Brain microvascular endothelial cell (primary cell): ENCODE results near the gene HS6ST3.

Source experiments
- DNase-seq: peaks from one replicate; pipeline ENCODE4 v3.0.0-alpha.2; 2020
- H3K27ac ChIP-seq: fragments of 250-450 bp; sonication (Bioruptor Pico); 2 replicates; pipeline ENCODE4 v1.5.1; 2020; ENCODE audit warnings: mild to moderate bottlenecking, moderate library complexity
- H3K27me3 ChIP-seq: fragments of 250-450 bp; sonication (Bioruptor Pico); replicated peaks from 2 replicates; pipeline ENCODE4 v1.5.1; 2020; ENCODE audit warnings: mild to moderate bottlenecking
- H3K36me3 ChIP-seq: fragments of 250-450 bp; sonication (Bioruptor Pico); replicated peaks from 2 replicates; pipeline ENCODE4 v1.5.1; 2020; ENCODE audit warnings: mild to moderate bottlenecking
- H3K4me3 ChIP-seq: 2 replicates; pipeline ENCODE4 v1.5.1; 2011; ENCODE audit warnings: low read depth, mild to moderate bottlenecking, control low read depth, low read length, moderate library complexity
- in situ Hi-C: cut with HindIII; loops from 2 replicates; pipeline ENCODE4 v1.10.0; 2017; ENCODE audit warnings: low sequenced_read_pairs, low pct_ligation_motif_present
- TF ChIP-seq, protein P1 (sequence below): IDR thresholded peaks from 2 replicates; pipeline ENCODE4 v1.5.1; 2011; ENCODE audit warnings: low read depth, mild to moderate bottlenecking, moderate library complexity, low read length, control low read depth, inconsistent platforms; ENCODE audit errors: missing control alignments

HS6ST3 gene

DNA sequence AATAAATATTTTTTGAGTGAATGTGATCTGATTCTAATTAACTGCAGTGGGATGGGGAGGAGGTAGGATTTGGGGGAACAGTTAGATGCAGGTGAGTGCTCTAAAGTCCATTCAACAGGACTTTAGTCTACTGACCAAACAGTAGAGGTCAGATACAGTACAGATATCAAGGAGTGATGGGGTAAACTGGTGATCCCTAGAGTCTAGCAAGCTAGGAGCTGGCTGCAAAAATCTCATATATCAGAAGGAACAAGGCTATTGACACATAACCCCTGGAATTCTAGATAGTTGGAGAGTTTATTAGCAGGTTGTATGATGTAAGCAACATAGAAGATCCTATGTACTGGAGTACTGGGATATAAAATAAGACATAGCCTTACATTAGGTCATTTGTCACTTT, 131.6 kb downstream of the HS6ST3 start:
- Histone ChIP-seq H3K27me3 (no peaks in the 10 kb centered on the region), H3K36me3 (no peaks in the 10 kb centered on the region), H3K4me3 (no peak overlapping the region), H3K27ac (no peak overlapping the region)
- no peak for DNase-seq
- in situ Hi-C loops: no loop called here
- TF ChIP-seq, protein P1, sequence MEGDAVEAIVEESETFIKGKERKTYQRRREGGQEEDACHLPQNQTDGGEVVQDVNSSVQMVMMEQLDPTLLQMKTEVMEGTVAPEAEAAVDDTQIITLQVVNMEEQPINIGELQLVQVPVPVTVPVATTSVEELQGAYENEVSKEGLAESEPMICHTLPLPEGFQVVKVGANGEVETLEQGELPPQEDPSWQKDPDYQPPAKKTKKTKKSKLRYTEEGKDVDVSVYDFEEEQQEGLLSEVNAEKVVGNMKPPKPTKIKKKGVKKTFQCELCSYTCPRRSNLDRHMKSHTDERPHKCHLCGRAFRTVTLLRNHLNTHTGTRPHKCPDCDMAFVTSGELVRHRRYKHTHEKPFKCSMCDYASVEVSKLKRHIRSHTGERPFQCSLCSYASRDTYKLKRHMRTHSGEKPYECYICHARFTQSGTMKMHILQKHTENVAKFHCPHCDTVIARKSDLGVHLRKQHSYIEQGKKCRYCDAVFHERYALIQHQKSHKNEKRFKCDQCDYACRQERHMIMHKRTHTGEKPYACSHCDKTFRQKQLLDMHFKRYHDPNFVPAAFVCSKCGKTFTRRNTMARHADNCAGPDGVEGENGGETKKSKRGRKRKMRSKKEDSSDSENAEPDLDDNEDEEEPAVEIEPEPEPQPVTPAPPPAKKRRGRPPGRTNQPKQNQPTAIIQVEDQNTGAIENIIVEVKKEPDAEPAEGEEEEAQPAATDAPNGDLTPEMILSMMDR: no peak

DNA sequence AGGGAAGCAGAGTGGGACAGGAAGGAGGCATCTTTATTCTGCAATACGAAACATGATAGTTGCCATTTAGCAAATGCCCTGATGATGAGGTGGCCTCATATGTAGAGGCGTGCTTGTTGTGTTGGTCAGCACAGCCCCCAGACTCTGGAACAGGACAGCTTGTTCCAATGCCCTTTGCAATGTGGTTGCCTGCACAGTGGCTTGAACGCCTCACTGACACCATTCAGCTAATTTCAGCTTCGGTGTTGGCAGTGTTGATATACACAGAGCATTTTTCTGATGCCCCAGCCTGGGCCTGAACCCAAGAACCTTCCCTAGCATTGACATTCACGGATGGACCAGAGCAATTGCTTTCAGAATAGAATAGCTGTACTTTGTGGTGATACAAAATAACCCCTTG, 133.3 kb downstream of the HS6ST3 start:
- no peaks in the 10 kb centered on the region for H3K36me3 ChIP-seq
- TF ChIP-seq, protein P1: no peak
- no peak overlapping the region for H3K4me3 ChIP-seq
- no peak for DNase-seq
- no peak overlapping the region for H3K27ac ChIP-seq
- in situ Hi-C loops: no loop called here
- no peaks in the 10 kb centered on the region for H3K27me3 ChIP-seq

DNA sequence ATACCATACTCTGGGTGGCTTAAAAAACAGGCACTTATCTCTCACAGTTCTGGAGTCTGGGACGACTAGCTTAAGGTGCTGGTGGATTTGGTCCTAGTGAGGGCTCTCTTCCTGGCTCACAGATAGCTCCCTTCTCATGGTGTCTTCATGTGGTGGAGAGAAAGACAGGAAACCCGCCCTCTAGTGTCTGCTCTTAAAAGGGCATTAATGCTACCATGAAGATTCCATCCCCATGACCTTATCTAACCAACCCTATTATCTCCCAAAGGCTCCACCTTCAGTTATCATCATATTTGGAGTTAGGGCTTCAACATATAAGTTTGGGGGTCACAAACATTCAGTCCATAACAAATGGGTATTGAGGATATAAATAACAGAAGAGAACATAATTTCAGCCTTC, 139.4 kb downstream of the HS6ST3 start:
- TF ChIP-seq, protein P1: peak; percentile 38
- DNase-seq: peak; percentile 7
- no peak overlapping the region for H3K27ac ChIP-seq

DNA sequence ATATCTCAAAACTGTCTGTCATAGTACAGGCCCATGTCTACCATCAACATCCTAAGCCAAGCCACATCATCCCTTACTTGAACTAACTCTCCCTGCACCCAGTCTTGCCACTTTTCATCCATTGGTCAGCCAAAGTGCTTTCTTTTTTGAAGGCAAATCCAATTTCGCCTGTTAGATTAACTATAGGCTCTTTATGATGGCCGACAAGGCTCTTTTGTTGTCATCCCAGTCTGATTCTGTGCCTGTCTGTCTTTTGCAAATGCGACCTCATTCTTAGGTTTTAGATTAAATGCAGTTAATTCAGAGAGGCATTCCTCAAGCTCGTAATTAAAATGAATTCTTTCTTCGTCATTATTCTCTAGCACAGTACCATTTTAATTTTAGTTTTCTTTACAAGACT, 148.3 kb downstream of the HS6ST3 start:
- H3K27ac ChIP-seq: no peak overlapping the region
- no peak for DNase-seq
- in situ Hi-C loops: no loop called here
- H3K27me3 ChIP-seq: no peaks in the 10 kb centered on the region
- H3K4me3 ChIP-seq: no peak overlapping the region
- H3K36me3 ChIP-seq: no peaks in the 10 kb centered on the region
- TF ChIP-seq, protein P1: no peak

More for the DNA sequence above, 139.4 kb downstream of the HS6ST3 start:
- H3K4me3 ChIP-seq: no peak overlapping the region
- in situ Hi-C loops: no loop called here
- H3K27me3 ChIP-seq: no peaks in the 10 kb centered on the region
- H3K36me3 ChIP-seq: no peaks in the 10 kb centered on the region

DNA sequence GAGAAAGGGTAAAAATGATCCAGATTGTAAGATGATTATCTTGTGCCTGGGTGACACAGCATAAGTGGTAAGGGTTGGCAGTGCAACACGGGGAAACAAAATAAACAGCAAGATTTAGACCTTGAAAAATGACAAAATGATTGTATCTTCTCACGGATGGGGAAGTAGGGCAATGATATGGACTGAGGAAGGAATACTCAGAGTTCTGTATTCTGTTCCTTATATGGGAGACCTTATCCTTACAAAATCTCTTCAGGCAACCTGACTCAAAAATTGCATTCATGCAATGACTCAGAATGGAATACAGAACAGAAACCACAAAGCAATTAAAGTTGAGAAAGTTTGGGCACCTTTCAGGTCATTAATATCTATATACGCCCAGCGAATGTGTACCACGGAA, 149.0 kb downstream of the HS6ST3 start:
- DNase-seq: no peak
- TF ChIP-seq, protein P1: no peak
- Histone ChIP-seq H3K4me3 (no peak overlapping the region), H3K27ac (no peak overlapping the region), H3K27me3 (no peaks in the 10 kb centered on the region), H3K36me3 (no peaks in the 10 kb centered on the region)
- in situ Hi-C loops: no loop called here

DNA sequence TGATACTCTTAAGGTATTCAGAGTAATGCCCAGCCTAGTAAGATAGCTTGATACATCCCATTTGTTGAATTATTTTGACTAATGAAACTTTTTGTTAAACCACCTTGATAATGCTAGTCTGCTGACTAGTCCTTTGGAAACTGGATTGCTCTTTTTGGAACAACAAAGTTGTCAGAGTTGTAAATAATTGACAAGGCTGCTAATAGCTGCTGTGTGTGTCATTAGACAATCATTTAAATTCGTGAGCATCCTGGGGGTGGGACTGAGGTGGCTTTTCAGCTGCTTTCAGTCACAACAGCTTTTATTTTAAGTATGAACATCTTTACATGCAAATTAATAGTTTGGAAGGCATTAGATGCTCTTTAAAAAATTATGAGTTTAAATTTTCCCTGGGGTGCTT, 153.5 kb downstream of the HS6ST3 start:
- Histone ChIP-seq H3K4me3 (no peak overlapping the region), H3K27ac (no peak overlapping the region), H3K27me3 (no peaks in the 10 kb centered on the region), H3K36me3 (no peaks in the 10 kb centered on the region)
- in situ Hi-C loops: no loop called here
- DNase-seq: no peak
- TF ChIP-seq, protein P1: no peak
